Measurements from ENCODE around the gene DGLUCY.

Gene DGLUCY

DNA sequence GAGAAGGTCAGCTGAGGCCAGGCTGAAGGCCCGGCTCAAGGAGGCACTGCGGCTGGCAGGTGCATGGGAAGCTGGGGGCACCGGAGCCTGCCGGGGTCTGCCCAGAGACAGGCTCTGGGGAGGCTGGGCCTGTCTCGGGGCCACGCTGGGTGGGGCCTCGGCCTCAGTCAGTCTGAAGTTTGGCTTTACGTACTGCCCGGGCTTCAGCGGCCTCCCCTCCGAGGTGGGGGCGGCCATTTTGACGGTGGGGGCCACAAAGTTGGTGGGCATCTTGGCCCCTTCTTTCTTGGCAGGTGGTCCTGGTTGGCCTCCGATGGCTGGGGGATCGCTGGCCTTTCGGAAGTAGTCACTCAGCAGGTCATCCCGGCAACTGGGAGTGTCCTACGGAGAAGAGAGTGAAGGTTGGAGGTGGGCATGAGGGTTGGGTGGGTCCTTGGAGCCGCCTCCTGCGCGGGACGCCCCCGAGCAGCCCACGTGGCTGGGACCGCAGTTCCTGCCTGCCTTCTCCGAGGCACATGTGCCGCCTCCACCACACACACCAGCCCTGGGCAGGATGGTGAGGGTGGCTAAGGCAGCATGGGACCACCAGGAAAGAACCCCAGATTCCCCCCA, 159.5 kb downstream of the DGLUCY start:
- H3K36me3 ChIP-seq (replicated peaks), result no peaks in the 10 kb centered on the region
- TF ChIP-seq, protein P1, sequence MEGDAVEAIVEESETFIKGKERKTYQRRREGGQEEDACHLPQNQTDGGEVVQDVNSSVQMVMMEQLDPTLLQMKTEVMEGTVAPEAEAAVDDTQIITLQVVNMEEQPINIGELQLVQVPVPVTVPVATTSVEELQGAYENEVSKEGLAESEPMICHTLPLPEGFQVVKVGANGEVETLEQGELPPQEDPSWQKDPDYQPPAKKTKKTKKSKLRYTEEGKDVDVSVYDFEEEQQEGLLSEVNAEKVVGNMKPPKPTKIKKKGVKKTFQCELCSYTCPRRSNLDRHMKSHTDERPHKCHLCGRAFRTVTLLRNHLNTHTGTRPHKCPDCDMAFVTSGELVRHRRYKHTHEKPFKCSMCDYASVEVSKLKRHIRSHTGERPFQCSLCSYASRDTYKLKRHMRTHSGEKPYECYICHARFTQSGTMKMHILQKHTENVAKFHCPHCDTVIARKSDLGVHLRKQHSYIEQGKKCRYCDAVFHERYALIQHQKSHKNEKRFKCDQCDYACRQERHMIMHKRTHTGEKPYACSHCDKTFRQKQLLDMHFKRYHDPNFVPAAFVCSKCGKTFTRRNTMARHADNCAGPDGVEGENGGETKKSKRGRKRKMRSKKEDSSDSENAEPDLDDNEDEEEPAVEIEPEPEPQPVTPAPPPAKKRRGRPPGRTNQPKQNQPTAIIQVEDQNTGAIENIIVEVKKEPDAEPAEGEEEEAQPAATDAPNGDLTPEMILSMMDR (IDR thresholded peaks at IDR 0.05; ENCODE audit: low read depth, low read length, missing control alignments), result no peak
- H3K4me3 ChIP-seq (ENCODE audit: low read depth, low read length), result no peak overlapping the region
- H3K27me3 ChIP-seq (replicated peaks), result no peaks in the 10 kb centered on the region
- H3K27ac ChIP-seq, result no peak overlapping the region
- in situ Hi-C loops (cut with HindIII; ENCODE audit: low pct_ligation_motif_present, low sequenced_read_pairs), result no loop called here
- no peak for DNase-seq

DNA sequence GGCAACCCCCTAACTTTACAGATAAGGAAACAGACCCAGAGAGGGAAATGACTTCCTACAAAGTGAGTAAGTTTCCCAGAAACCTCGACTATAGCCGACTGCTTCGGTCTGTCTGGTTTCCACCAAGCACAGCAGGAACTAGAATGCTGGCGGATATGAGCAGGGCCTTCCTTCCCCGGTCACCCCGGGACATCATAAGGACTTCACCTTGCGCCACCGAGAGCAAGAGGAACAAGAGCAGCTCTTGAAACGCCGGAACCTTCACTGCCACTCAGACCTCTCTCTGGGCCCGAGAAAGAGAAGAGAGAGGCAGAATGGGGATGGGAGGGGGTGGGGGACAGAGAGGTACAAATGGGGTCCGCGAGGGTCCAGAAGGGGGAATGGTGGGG, 160.0 kb downstream of the DGLUCY start:
- in situ Hi-C loops (cut with HindIII; ENCODE audit: low pct_ligation_motif_present, low sequenced_read_pairs), result no loop called here
- Histone ChIP-seq H3K27ac (no peak overlapping the region), H3K4me3 (ENCODE audit: low read depth, low read length) (no peak overlapping the region), H3K27me3 (replicated peaks) (no peaks in the 10 kb centered on the region), H3K36me3 (replicated peaks) (no peaks in the 10 kb centered on the region)
- TF ChIP-seq, protein P1 (IDR thresholded peaks at IDR 0.05; ENCODE audit: low read depth, low read length, missing control alignments), result no peak
- no peak for DNase-seq

DNA sequence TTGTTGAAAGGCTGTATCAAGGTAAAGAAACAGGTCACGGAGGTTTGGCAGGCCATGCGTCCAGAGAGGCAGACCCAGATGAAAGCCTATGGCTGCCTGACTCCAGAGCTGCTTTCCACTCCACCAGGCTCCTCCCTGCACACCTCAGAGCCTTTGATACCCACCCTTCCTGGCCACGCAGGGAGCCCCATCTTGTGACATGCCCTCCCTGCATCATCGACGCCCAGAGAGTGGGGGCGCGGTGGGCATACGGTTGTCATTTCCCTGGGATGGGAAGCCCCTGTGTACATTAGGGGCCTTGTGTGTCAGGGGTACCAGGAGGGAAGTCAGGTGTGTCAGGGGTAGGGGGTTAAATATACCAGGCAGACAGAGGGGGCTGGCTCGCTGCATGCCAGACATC, 160.9 kb downstream of the DGLUCY start:
- in situ Hi-C loops (cut with HindIII; ENCODE audit: low pct_ligation_motif_present, low sequenced_read_pairs), result loop anchor here (25.0 kb wide), 2 partner anchors 87 to 362 kb away; no protein-coding TSS in a partner anchor
- Histone ChIP-seq H3K27me3 (replicated peaks) (no peaks in the 10 kb centered on the region), H3K27ac (no peak overlapping the region), H3K36me3 (replicated peaks) (no peaks in the 10 kb centered on the region), H3K4me3 (ENCODE audit: low read depth, low read length) (no peak overlapping the region)
- TF ChIP-seq, protein P1 (IDR thresholded peaks at IDR 0.05; ENCODE audit: low read depth, low read length, missing control alignments), result no peak
- DNase-seq, result no peak

Data from brain microvascular endothelial cell (primary cell).